Adrenal gland (tissue), 5 donors: Measurements from ENCODE around the gene FZD7.

Source experiments
- CTCF ChIP-seq, 6 experiments: fragments of 450-650 bp in 4 of 6; fragments of 200-600 bp in 2 of 6; sonication (generic) in 1 of 6; IDR thresholded peaks; 1 replicate in 5 of 6; 2 replicates in 1 of 6; pipeline versions ENCODE4 v1.5.1 to v1.8.0; 2016 to 2021; ENCODE audit warnings: antibody characterized with exemption in 6 of 6, mild to moderate bottlenecking in 2 of 6, moderate library complexity in 1 of 6
- POLR2A ChIP-seq, 2 donors: fragments of 450-650 bp; IDR thresholded peaks; one replicate each; pipeline ENCODE4 v1.6.1; 2017; ENCODE audit warnings: antibody characterized with exemption in 2 of 2, mild to moderate bottlenecking in 2 of 2, moderate library complexity in 1 of 2
- donor health status: DM: no; HTN: no; CAD: no.

GRCh38 chr2:202049840-202050239 lies 16.2 kb downstream of the FZD7 start:
- no peak for TF ChIP-seq CTCF (IDR thresholded peaks at IDR 0.05)
- TF ChIP-seq POLR2A (IDR thresholded peaks at IDR 0.05) = no peak
